ENCODE measurements around the gene DNAAF5. TPM values are rescaled to one million over a fixed set of nuclear protein-coding genes. Genes with fewer than 3 reads are reported as not detected.

DNAAF5 gene
- total and polyA plus RNA-seq, 2 of the 13 experiments (the other 11 are each of a cell fraction or from before 2014, with no cell fraction given) = 11.9 to 21.5 TPM

GRCh38 chr7:815284-816216, 89.1 kb downstream of the DNAAF5 start (continued):
- TF ChIP-seq CBFB (CRISPR knock-in tag; IDR thresholded peaks at IDR 0.05) (no peak), FLYWCH1 (CRISPR knock-in tag; IDR thresholded peaks at IDR 0.05) (no peak), ZMAT3 (CRISPR knock-in tag; conservative IDR thresholded peaks at IDR 0.05) (no peak), RXRB (CRISPR knock-in tag; IDR thresholded peaks at IDR 0.05; ENCODE audit: borderline replicate concordance) (no peak), KDM1A (CRISPR knock-in tag; IDR thresholded peaks at IDR 0.05) (no peak), CENPT (CRISPR knock-in tag; IDR thresholded peaks at IDR 0.05; ENCODE audit: low read depth) (no peak), ZNF510 (CRISPR knock-in tag; IDR thresholded peaks at IDR 0.05; ENCODE audit: low read depth) (no peak), CCDC6 (CRISPR knock-in tag; IDR thresholded peaks at IDR 0.05) (no peak), RFXAP (CRISPR knock-in tag; IDR thresholded peaks at IDR 0.05; ENCODE audit: borderline replicate concordance) (no peak), ZNF772 (CRISPR knock-in tag; IDR thresholded peaks at IDR 0.05) (no peak), CENPX (CRISPR knock-in tag; IDR thresholded peaks at IDR 0.05) (no peak), LCORL (IDR thresholded peaks at IDR 0.05) (no peak), LCORL (CRISPR knock-in tag; IDR thresholded peaks at IDR 0.05) (no peak), ZNF569 (CRISPR knock-in tag; IDR thresholded peaks at IDR 0.05; ENCODE audit: borderline replicate concordance) (no peak), MAFG (CRISPR knock-in tag; IDR thresholded peaks at IDR 0.05) (no peak), ZNF333 (CRISPR knock-in tag; IDR thresholded peaks at IDR 0.05; ENCODE audit: borderline replicate concordance) (peak; percentile 27; the same call in 1 of the 2 replicates), THAP7 (CRISPR knock-in tag; IDR thresholded peaks at IDR 0.05) (no peak), ETV5 (CRISPR knock-in tag; IDR thresholded peaks at IDR 0.05; ENCODE audit: borderline replicate concordance) (no peak; the same call in 1 of the 2 replicates), NR1H2 (CRISPR knock-in tag; IDR thresholded peaks at IDR 0.05; ENCODE audit: borderline replicate concordance, low read depth) (no peak)
- TF ChIP-seq, protein P1, sequence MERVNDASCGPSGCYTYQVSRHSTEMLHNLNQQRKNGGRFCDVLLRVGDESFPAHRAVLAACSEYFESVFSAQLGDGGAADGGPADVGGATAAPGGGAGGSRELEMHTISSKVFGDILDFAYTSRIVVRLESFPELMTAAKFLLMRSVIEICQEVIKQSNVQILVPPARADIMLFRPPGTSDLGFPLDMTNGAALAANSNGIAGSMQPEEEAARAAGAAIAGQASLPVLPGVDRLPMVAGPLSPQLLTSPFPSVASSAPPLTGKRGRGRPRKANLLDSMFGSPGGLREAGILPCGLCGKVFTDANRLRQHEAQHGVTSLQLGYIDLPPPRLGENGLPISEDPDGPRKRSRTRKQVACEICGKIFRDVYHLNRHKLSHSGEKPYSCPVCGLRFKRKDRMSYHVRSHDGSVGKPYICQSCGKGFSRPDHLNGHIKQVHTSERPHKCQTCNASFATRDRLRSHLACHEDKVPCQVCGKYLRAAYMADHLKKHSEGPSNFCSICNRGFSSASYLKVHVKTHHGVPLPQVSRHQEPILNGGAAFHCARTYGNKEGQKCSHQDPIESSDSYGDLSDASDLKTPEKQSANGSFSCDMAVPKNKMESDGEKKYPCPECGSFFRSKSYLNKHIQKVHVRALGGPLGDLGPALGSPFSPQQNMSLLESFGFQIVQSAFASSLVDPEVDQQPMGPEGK (CRISPR knock-in tag; IDR thresholded peaks at IDR 0.05) = peak; percentile 76
- TF ChIP-seq, protein P2, sequence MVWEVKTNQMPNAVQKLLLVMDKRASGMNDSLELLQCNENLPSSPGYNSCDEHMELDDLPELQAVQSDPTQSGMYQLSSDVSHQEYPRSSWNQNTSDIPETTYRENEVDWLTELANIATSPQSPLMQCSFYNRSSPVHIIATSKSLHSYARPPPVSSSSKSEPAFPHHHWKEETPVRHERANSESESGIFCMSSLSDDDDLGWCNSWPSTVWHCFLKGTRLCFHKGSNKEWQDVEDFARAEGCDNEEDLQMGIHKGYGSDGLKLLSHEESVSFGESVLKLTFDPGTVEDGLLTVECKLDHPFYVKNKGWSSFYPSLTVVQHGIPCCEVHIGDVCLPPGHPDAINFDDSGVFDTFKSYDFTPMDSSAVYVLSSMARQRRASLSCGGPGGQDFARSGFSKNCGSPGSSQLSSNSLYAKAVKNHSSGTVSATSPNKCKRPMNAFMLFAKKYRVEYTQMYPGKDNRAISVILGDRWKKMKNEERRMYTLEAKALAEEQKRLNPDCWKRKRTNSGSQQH (CRISPR knock-in tag; IDR thresholded peaks at IDR 0.05; ENCODE audit: low read depth) = no peak
- TF ChIP-seq, protein P3, sequence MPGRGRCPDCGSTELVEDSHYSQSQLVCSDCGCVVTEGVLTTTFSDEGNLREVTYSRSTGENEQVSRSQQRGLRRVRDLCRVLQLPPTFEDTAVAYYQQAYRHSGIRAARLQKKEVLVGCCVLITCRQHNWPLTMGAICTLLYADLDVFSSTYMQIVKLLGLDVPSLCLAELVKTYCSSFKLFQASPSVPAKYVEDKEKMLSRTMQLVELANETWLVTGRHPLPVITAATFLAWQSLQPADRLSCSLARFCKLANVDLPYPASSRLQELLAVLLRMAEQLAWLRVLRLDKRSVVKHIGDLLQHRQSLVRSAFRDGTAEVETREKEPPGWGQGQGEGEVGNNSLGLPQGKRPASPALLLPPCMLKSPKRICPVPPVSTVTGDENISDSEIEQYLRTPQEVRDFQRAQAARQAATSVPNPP (CRISPR knock-in tag; IDR thresholded peaks at IDR 0.05) = no peak
- TF ChIP-seq, protein P4, sequence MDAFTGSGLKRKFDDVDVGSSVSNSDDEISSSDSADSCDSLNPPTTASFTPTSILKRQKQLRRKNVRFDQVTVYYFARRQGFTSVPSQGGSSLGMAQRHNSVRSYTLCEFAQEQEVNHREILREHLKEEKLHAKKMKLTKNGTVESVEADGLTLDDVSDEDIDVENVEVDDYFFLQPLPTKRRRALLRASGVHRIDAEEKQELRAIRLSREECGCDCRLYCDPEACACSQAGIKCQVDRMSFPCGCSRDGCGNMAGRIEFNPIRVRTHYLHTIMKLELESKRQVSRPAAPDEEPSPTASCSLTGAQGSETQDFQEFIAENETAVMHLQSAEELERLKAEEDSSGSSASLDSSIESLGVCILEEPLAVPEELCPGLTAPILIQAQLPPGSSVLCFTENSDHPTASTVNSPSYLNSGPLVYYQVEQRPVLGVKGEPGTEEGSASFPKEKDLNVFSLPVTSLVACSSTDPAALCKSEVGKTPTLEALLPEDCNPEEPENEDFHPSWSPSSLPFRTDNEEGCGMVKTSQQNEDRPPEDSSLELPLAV (CRISPR knock-in tag; conservative IDR thresholded peaks at IDR 0.05; ENCODE audit: low read depth) = no peak

Data from HepG2 (cell line).